WTC11 (cell line): ENCODE results near the gene CDS1. TPM values are rescaled to one million over a fixed set of nuclear protein-coding genes. Genes with fewer than 3 reads are reported as not detected.

Experiments used
- ATAC-seq: fragments of 200-7000 bp; cut with Tn5 transposase; 2 replicates; pipeline ENCODE4 v1.10.0; 2021; ENCODE audit warnings: mild to moderate bottlenecking, moderate library complexity
- CTCF ChIA-PET: fragments of 300-600 bp; sonication (Branson Sonifier 250); formaldehyde crosslinking; loops from one replicate; lab custom pipeline; 2021; ENCODE audit warnings: antibody characterized with exemption; lab: Charles Lee
- POLR2A ChIA-PET: fragments of 350-600 bp; sonication (Branson Sonifier 250); formaldehyde crosslinking; loops from one replicate; lab custom pipeline; 2021; ENCODE audit warnings: antibody characterized with exemption; lab: Charles Lee
- DNase-seq: peaks from one replicate; pipeline ENCODE4 v3.0.0; 2021; ENCODE audit warnings: low spot score
- H3K27ac Mint-ChIP-seq: 2 replicates; pipeline ENCODE4 v1.8.0; 2021; ENCODE audit warnings: mixed read lengths
- H3K27me3 Mint-ChIP-seq: 2 replicates; pipeline ENCODE4 v1.8.0; 2021; ENCODE audit warnings: low read depth, mild to moderate bottlenecking, moderate library complexity, mixed read lengths
- H3K36me3 Mint-ChIP-seq: 2 replicates; pipeline ENCODE4 v1.8.0; 2021; ENCODE audit warnings: mixed read lengths
- H3K4me1 Mint-ChIP-seq: 2 replicates; pipeline ENCODE4 v1.8.0; 2022; ENCODE audit warnings: mixed read lengths
- H3K4me3 Mint-ChIP-seq: 2 replicates; pipeline ENCODE4 v1.8.0; 2021; ENCODE audit warnings: mild to moderate bottlenecking, moderate library complexity, mixed read lengths
- H3K9me3 Mint-ChIP-seq: 2 replicates; pipeline ENCODE4 v1.8.0; 2021; ENCODE audit warnings: mixed read lengths
- ATF1 ChIP-seq: sonication (generic); formaldehyde crosslinking; IDR thresholded peaks from 2 replicates; pipeline ENCODE4 v1.8.1; 2023; ENCODE audit warnings: mild to moderate bottlenecking, moderate library complexity, missing genetic modification reagents
- ATF6 ChIP-seq: sonication (generic); formaldehyde crosslinking; IDR thresholded peaks from 2 replicates; pipeline ENCODE4 v1.8.1; 2023; ENCODE audit warnings: mild to moderate bottlenecking, missing genetic modification reagents
- CBFB ChIP-seq: sonication (generic); formaldehyde crosslinking; IDR thresholded peaks from 2 replicates; pipeline ENCODE4 v1.8.1; 2022; ENCODE audit warnings: mild to moderate bottlenecking, low read depth, missing genetic modification reagents
- CREB1 ChIP-seq: sonication (generic); formaldehyde crosslinking; IDR thresholded peaks from 2 replicates; pipeline ENCODE4 v1.8.0; 2023; ENCODE audit warnings: mild to moderate bottlenecking, missing genetic modification reagents
- CREM ChIP-seq: sonication (generic); formaldehyde crosslinking; IDR thresholded peaks from 2 replicates; pipeline ENCODE4 v1.8.1; 2022; ENCODE audit warnings: mild to moderate bottlenecking, missing genetic modification reagents, moderate library complexity
- ETV6 ChIP-seq: sonication (generic); formaldehyde crosslinking; IDR thresholded peaks from 2 replicates; pipeline ENCODE4 v1.8.1; 2022; ENCODE audit warnings: mild to moderate bottlenecking, missing genetic modification reagents
- GABPB1 ChIP-seq: sonication (generic); formaldehyde crosslinking; IDR thresholded peaks from 2 replicates; pipeline ENCODE4 v1.8.1; 2023; ENCODE audit warnings: mild to moderate bottlenecking, missing genetic modification reagents
- GRHL2 ChIP-seq: fragments of 250-450 bp; sonication (Bioruptor Pico); IDR thresholded peaks from 2 replicates; pipeline ENCODE4 v1.8.0; 2022; ENCODE audit warnings: mild to moderate bottlenecking, moderate library complexity; ENCODE audit not compliant: insufficient replicate concordance, severe bottlenecking
- MXD4 ChIP-seq: fragments of 250-450 bp; sonication (Bioruptor Pico); IDR thresholded peaks from 2 replicates; pipeline ENCODE4 v1.8.0; 2021; ENCODE audit warnings: mild to moderate bottlenecking, moderate library complexity, borderline replicate concordance
- MYBL2 ChIP-seq: sonication (generic); formaldehyde crosslinking; IDR thresholded peaks from 2 replicates; pipeline ENCODE4 v1.8.1; 2023; ENCODE audit warnings: mild to moderate bottlenecking, moderate library complexity, missing genetic modification reagents
- NFE2L1 ChIP-seq: sonication (generic); formaldehyde crosslinking; IDR thresholded peaks from 2 replicates; pipeline ENCODE4 v1.8.1; 2023; ENCODE audit warnings: missing genetic modification reagents
- OVOL2 ChIP-seq: fragments of 250-450 bp; sonication (Bioruptor Pico); IDR thresholded peaks from 2 replicates; pipeline ENCODE4 v1.9.0; 2021; ENCODE audit warnings: mild to moderate bottlenecking, borderline replicate concordance
- PRRX2 ChIP-seq: fragments of 250-450 bp; sonication (Bioruptor Pico); IDR thresholded peaks from 2 replicates; pipeline ENCODE4 v1.8.0; 2021; ENCODE audit warnings: mild to moderate bottlenecking
- RELA ChIP-seq: sonication (generic); formaldehyde crosslinking; IDR thresholded peaks from 2 replicates; pipeline ENCODE4 v1.8.1; 2022; ENCODE audit warnings: missing genetic modification reagents, mild to moderate bottlenecking, borderline replicate concordance
- SOX15 ChIP-seq: fragments of 250-450 bp; sonication (Bioruptor Pico); IDR thresholded peaks from 2 replicates; pipeline ENCODE4 v1.9.0; 2021; ENCODE audit warnings: mild to moderate bottlenecking
- TCF7 ChIP-seq: sonication (generic); formaldehyde crosslinking; IDR thresholded peaks from 2 replicates; pipeline ENCODE4 v1.8.0; 2022; ENCODE audit warnings: mild to moderate bottlenecking, low read depth, missing genetic modification reagents, moderate library complexity
- ZNF396 ChIP-seq: fragments of 250-450 bp; sonication (Bioruptor Pico); IDR thresholded peaks from 2 replicates; pipeline ENCODE4 v1.8.0; 2021; ENCODE audit warnings: mild to moderate bottlenecking, moderate library complexity, borderline replicate concordance
- ZNF416 ChIP-seq: fragments of 250-450 bp; sonication (Bioruptor Pico); IDR thresholded peaks from 2 replicates; pipeline ENCODE4 v1.9.0; 2021; ENCODE audit warnings: mild to moderate bottlenecking, inconsistent platforms
- total RNA-seq: library from RNA; stranded (reverse); gene quantifications from 3 replicates; pipeline ENCODE4 v1.2.3, GENCODE V29; 2021
- TF ChIP-seq, protein P1 (sequence below): sonication (generic); formaldehyde crosslinking; IDR thresholded peaks from 2 replicates; pipeline ENCODE4 v1.8.1; 2022; ENCODE audit warnings: low read depth, mild to moderate bottlenecking, moderate library complexity, missing genetic modification reagents, borderline replicate concordance
- TF ChIP-seq, protein P2 (sequence below): sonication (generic); formaldehyde crosslinking; IDR thresholded peaks from 2 replicates; pipeline ENCODE4 v1.8.1; 2022; ENCODE audit warnings: mild to moderate bottlenecking, moderate library complexity, missing genetic modification reagents
- TF ChIP-seq, protein P3 (sequence below): fragments of 250-450 bp; sonication (Bioruptor Pico); IDR thresholded peaks from 2 replicates; pipeline ENCODE4 v1.9.0; 2021; ENCODE audit warnings: mild to moderate bottlenecking
- TF ChIP-seq, protein P4 (sequence below): fragments of 250-450 bp; sonication (Bioruptor Pico); IDR thresholded peaks from 2 replicates; pipeline ENCODE4 v1.8.0; 2021; ENCODE audit warnings: mild to moderate bottlenecking
- TF ChIP-seq, protein P5 (sequence below): sonication (generic); formaldehyde crosslinking; IDR thresholded peaks from 2 replicates; pipeline ENCODE4 v1.8.1; 2023; ENCODE audit warnings: mild to moderate bottlenecking, missing genetic modification reagents, moderate library complexity
- TF ChIP-seq, protein P6 (sequence below): fragments of 200-600 bp; IDR thresholded peaks from 2 replicates; pipeline ENCODE4 v1.8.0; 2022; ENCODE audit warnings: antibody characterized with exemption

The CDS1 gene
- total RNA-seq, 1 experiment from 2014 or later: 18.3 TPM

DNA sequence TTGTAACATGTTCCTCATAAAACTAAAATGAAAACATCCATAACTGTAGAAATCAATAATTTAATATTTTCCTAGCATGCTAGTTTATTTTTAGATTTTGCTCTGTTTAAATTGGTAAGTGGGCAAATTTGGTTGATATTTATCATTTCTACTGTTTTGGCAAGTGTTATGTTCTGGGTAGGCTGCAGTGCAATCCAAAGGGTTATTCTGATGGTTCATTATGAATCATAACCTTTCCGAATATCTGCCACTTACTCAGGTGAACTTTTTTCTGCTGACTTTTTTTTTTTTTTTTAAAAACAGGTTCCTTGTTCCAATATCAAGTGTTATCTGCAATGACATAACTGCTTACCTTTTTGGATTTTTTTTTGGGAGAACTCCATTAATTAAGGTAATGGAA is 52.0 kb downstream of the CDS1 start:
- ChIA-PET CTCF (no interaction called here), POLR2A (interaction anchor here (0.7 kb wide), 1 partner anchor 53 kb away, joined by 3 read pairs; no protein-coding TSS in a partner anchor)
- H3K4me3 Mint-ChIP-seq: no peak overlapping the region
- H3K27me3 Mint-ChIP-seq: no peaks in the 10 kb centered on the region
- peaks cover 26% of the 10 kb centered on the region for H3K36me3 Mint-ChIP-seq
- no peak for DNase-seq
- no peak for ATAC-seq
- H3K9me3 Mint-ChIP-seq: no peaks in the 10 kb centered on the region
- no peak overlapping the region for H3K27ac Mint-ChIP-seq
- peaks cover 18% of the 10 kb centered on the region for H3K4me1 Mint-ChIP-seq
- TF ChIP-seq ZNF416: no peak
- no peak for TF ChIP-seq MYBL2 (CRISPR knock-in tag)
- TF ChIP-seq, protein P1, sequence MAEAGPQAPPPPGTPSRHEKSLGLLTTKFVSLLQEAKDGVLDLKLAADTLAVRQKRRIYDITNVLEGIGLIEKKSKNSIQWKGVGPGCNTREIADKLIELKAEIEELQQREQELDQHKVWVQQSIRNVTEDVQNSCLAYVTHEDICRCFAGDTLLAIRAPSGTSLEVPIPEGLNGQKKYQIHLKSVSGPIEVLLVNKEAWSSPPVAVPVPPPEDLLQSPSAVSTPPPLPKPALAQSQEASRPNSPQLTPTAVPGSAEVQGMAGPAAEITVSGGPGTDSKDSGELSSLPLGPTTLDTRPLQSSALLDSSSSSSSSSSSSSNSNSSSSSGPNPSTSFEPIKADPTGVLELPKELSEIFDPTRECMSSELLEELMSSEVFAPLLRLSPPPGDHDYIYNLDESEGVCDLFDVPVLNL: no peak
- TF ChIP-seq GRHL2 (CRISPR knock-in tag): no peak
- TF ChIP-seq CREB1 (CRISPR knock-in tag): no peak
- TF ChIP-seq GABPB1 (CRISPR knock-in tag): no peak
- TF ChIP-seq, protein P2, sequence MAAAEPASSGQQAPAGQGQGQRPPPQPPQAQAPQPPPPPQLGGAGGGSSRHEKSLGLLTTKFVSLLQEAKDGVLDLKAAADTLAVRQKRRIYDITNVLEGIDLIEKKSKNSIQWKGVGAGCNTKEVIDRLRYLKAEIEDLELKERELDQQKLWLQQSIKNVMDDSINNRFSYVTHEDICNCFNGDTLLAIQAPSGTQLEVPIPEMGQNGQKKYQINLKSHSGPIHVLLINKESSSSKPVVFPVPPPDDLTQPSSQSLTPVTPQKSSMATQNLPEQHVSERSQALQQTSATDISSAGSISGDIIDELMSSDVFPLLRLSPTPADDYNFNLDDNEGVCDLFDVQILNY (CRISPR knock-in tag): no peak
- no peak for TF ChIP-seq SOX15 (CRISPR knock-in tag)
- no peak for TF ChIP-seq CREM
- no peak for TF ChIP-seq RELA
- no peak for TF ChIP-seq NFE2L1 (CRISPR knock-in tag)
- no peak for TF ChIP-seq TCF7 (CRISPR knock-in tag)
- TF ChIP-seq MXD4: no peak
- no peak for TF ChIP-seq PRRX2 (CRISPR knock-in tag)
- TF ChIP-seq, protein P3, sequence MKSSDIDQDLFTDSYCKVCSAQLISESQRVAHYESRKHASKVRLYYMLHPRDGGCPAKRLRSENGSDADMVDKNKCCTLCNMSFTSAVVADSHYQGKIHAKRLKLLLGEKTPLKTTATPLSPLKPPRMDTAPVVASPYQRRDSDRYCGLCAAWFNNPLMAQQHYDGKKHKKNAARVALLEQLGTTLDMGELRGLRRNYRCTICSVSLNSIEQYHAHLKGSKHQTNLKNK (CRISPR knock-in tag): no peak

DNA sequence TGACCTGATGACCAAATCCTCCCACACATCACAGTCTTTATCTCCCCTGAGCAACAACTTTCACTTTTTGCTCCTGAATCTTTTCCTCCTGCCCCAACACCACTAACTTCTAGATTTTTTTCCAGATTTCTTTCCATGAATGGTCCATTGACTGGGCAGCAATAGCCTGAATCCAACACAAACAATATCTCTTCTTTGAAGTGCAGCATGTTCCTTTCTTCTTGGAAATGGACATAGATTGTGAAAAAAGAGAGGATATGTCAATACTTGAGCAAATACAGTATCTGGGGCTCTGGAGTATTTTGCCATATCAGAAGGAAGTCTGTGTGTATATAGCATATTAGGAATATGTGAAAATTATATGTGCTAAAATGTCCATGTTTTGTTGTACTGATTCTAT is 55.2 kb downstream of the CDS1 start:
- peaks cover 18% of the 10 kb centered on the region for H3K4me1 Mint-ChIP-seq
- ATAC-seq (no peak), DNase-seq (no peak)
- CTCF ChIA-PET: no interaction called here
- no peak for TF ChIP-seq GABPB1 (CRISPR knock-in tag)
- no peak for TF ChIP-seq ATF6
- no peak for TF ChIP-seq CBFB (CRISPR knock-in tag)
- TF ChIP-seq ZNF396 (CRISPR knock-in tag): no peak
- no peak for TF ChIP-seq TCF7 (CRISPR knock-in tag)
- POLR2A ChIA-PET: no interaction called here
- H3K4me3 Mint-ChIP-seq: no peak overlapping the region
- peaks cover 36% of the 10 kb centered on the region for H3K36me3 Mint-ChIP-seq
- peak overlapping the region; percentile 35 for H3K27ac Mint-ChIP-seq
- H3K27me3 Mint-ChIP-seq: no peaks in the 10 kb centered on the region
- no peaks in the 10 kb centered on the region for H3K9me3 Mint-ChIP-seq

GRCh38 chr4:84639145-84639544 is 56.2 kb downstream of the CDS1 start:
- POLR2A ChIA-PET: interaction anchor here (1.2 kb wide), 1 partner anchor 57 kb away, joined by 5 read pairs; the partner anchor contains the start of gene CDS1
- no peak for TF ChIP-seq ATF1 (CRISPR knock-in tag)
- TF ChIP-seq, protein P4, sequence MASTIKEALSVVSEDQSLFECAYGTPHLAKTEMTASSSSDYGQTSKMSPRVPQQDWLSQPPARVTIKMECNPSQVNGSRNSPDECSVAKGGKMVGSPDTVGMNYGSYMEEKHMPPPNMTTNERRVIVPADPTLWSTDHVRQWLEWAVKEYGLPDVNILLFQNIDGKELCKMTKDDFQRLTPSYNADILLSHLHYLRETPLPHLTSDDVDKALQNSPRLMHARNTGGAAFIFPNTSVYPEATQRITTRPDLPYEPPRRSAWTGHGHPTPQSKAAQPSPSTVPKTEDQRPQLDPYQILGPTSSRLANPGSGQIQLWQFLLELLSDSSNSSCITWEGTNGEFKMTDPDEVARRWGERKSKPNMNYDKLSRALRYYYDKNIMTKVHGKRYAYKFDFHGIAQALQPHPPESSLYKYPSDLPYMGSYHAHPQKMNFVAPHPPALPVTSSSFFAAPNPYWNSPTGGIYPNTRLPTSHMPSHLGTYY (CRISPR knock-in tag): no peak
- TF ChIP-seq, protein P5, sequence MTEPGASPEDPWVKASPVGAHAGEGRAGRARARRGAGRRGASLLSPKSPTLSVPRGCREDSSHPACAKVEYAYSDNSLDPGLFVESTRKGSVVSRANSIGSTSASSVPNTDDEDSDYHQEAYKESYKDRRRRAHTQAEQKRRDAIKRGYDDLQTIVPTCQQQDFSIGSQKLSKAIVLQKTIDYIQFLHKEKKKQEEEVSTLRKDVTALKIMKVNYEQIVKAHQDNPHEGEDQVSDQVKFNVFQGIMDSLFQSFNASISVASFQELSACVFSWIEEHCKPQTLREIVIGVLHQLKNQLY (CRISPR knock-in tag): no peak
- TF ChIP-seq, protein P6, sequence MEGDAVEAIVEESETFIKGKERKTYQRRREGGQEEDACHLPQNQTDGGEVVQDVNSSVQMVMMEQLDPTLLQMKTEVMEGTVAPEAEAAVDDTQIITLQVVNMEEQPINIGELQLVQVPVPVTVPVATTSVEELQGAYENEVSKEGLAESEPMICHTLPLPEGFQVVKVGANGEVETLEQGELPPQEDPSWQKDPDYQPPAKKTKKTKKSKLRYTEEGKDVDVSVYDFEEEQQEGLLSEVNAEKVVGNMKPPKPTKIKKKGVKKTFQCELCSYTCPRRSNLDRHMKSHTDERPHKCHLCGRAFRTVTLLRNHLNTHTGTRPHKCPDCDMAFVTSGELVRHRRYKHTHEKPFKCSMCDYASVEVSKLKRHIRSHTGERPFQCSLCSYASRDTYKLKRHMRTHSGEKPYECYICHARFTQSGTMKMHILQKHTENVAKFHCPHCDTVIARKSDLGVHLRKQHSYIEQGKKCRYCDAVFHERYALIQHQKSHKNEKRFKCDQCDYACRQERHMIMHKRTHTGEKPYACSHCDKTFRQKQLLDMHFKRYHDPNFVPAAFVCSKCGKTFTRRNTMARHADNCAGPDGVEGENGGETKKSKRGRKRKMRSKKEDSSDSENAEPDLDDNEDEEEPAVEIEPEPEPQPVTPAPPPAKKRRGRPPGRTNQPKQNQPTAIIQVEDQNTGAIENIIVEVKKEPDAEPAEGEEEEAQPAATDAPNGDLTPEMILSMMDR: no peak
- no peak for TF ChIP-seq ETV6 (CRISPR knock-in tag)
- TF ChIP-seq ZNF396 (CRISPR knock-in tag): no peak
- TF ChIP-seq OVOL2 (CRISPR knock-in tag): no peak

More at GRCh38 chr4:84639145-84639544, 56.2 kb downstream of the CDS1 start:
- Mint-ChIP-seq H3K4me1 (peaks cover 23% of the 10 kb centered on the region), H3K9me3 (no peaks in the 10 kb centered on the region), H3K36me3 (peaks cover 38% of the 10 kb centered on the region), H3K4me3 (no peak overlapping the region), H3K27ac (no peak overlapping the region), H3K27me3 (no peaks in the 10 kb centered on the region)
- ATAC-seq (peak; percentile 92), DNase-seq (no peak)
- CTCF ChIA-PET: interaction anchor here (0.8 to 1.1 kb wide), 2 partner anchors 57 to 61 kb away, joined by 3 to 11 read pairs; partner anchors contain the start of gene CDS1
